ENCODE measurements around the gene SSH3. TPM values are rescaled to one million over a fixed set of nuclear protein-coding genes. Genes with fewer than 3 reads are reported as not detected.
A peak's percentile ranks its signal among the peaks of the same experiment; 100 is the strongest.
"Not testable (repeated sequence)": the region's sequence is repeated elsewhere in the genome, so short reads cannot be mapped to it uniquely, and the experiment has no call there.

The SSH3 gene
- total and polyA plus RNA-seq, 5 donors = 14.9 to 25.9 (median 24.7) TPM

DNA sequence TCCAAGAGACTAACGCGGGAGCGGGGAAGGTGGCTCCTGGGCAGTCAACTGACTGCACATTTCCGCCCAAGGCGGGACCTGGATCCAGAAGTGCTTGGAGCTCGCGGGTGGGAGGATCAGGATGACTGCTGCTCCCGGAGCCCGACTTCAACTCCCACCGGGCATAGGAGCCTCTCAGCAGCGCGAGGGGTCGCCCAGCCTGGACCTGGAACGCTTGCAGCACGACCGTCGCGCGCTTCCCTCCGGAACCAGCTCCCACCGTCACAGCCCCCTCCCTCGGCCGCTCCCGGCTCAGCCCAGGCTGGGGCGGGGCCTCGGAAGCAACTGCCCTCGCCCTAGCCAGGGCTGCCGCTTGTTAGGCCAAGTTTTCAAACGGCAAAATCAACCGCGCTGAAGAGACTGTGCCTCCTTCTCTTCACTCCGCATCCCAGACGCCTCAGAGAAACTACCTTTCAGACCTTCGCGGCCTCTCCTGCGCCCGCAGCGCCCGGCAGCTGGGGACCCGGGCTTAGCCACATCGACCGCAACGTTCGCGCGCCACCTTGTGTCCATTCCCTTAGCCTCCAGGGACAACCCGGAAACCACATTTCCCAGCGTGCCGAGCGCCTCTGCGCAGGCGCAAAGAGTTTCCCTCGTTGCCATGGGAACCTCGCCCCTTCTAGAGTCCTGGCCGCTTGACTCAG, 14.0 kb downstream of the SSH3 start:
- peak overlapping the region; percentile 72 for H3K27ac ChIP-seq (ENCODE audit: low read length)
- no peaks in the 10 kb centered on the region for H3K4me1 ChIP-seq (ENCODE audit: control insufficient read depth, insufficient read depth, low read length)
- under 1% methylated on average over 55 of the region's 55 CpGs for WGBS
- H3K4me3 ChIP-seq (ENCODE audit: low read length) = peak overlapping the region; percentile 47
- H3K9me3 ChIP-seq (ENCODE audit: control insufficient read depth, low read length) = no peaks in the 10 kb centered on the region
- DNase-seq = peak; percentile 96 to 98 (median 98)
- no peaks in the 10 kb centered on the region for H3K27me3 ChIP-seq (ENCODE audit: control insufficient read depth, insufficient read depth)
- intact Hi-C loops (cut with DNase I) = loop anchor here (2.0 to 5.0 kb wide), 3 partner anchors 50 to 53 kb away; partner anchors contain the start of gene GRK2 (in 3 of the 4)
- peak; percentile 94 to 95 for ATAC-seq

DNA sequence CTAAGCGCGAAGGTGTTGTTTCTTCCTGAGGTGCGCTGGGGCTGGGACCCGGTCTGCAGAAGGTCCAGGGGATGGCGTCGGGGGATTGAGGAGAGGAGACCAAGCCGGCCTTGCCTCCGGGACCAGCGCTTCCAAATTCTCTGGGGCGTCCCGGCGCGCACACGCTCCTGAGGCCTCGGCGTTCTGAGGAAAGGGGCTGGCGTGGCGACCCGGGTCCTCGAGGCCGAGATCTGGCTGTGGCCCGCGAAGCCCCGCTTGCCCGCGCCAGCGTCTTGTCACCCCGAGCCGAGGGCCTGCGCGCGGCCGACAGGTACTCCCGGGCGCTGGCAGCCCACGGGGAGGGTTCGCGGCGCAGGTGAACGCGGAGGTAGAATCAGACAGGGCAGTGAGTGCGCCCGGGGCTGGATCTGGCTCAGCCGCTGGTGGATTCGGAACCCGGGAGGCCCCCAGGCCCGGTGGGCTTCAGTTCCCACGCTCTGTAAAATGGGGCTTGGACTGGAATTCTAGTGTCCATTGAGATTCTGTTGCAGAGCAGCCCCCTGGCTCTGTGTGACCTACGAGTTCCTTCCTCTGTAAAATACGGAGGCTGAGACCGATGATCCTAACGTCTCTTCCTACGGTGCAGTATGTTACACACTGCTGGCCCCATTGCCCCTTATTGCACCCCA, 14.7 kb downstream of the SSH3 start:
- under 1% methylated on average over 53 of the region's 53 CpGs for WGBS
- ATAC-seq (peak in 1 of 2 donors; percentile 14), DNase-seq (peak in 1 of 3 donors; percentile 78)
- H3K4me3 ChIP-seq (ENCODE audit: low read length) = peak overlapping the region; percentile 47
- intact Hi-C loops (cut with DNase I) = loop anchor here (2.0 to 5.0 kb wide), 3 partner anchors 51 to 53 kb away; partner anchors contain the start of gene GRK2 (in 3 of the 4)
- H3K27ac ChIP-seq (ENCODE audit: low read length) = no peak overlapping the region
- no peaks in the 10 kb centered on the region for H3K27me3 ChIP-seq (ENCODE audit: control insufficient read depth, insufficient read depth)
- H3K9me3 ChIP-seq (ENCODE audit: control insufficient read depth, low read length) = no peaks in the 10 kb centered on the region
- no peaks in the 10 kb centered on the region for H3K4me1 ChIP-seq (ENCODE audit: control insufficient read depth, insufficient read depth, low read length)

DNA sequence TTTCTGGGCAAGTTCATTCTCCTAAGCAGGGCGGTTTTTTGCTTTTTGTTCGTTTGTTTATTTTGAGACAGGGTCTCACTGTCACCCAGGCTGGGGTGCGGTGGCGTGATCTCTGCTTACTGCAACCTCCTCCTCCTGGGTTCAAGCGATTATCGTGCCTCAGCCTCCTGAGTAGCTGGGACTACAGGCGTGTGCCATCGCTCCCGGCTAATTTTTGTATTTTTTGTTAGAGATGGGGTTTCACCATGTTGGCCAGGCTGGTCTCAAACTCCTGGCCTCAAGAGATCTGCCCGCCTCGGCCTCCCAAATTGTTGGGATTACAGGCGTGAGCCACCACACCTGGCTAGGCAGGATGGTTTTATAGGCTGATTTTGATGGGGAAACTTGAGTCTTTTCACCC, 15.5 kb downstream of the SSH3 start:
- DNase-seq; H3K4me3 ChIP-seq (ENCODE audit: low read length); ATAC-seq; H3K27me3 ChIP-seq (ENCODE audit: control insufficient read depth, insufficient read depth); H3K9me3 ChIP-seq (ENCODE audit: control insufficient read depth, low read length); H3K4me1 ChIP-seq (ENCODE audit: control insufficient read depth, insufficient read depth, low read length); H3K27ac ChIP-seq (ENCODE audit: low read length): not testable (repeated sequence)
- intact Hi-C loops (cut with DNase I) = loop anchor here in 1 of 4 donors (5.0 kb wide), 1 partner anchor 52 kb away; the partner anchor contains the start of gene GRK2
- WGBS = 91% methylated on average over 12 of the region's 12 CpGs

DNA sequence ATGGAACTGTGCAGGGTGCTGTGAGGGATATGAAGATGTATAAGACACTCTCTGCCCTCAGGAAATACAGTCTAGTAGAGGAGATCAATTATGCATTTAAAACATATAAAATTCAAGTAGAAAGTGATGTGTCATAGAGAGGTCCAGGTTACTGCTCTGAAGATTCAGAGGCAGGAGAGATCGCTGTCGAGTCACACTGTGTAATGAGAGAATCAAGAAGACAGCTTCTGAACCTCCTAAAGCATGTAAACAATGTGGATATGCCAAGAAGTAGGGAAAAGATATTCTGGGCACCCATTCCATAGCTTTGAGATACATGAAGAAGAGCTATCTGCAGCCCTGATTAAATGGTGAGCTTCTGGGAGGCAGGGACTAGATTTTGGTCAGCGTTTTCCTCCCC, 16.7 kb downstream of the SSH3 start:
- intact Hi-C loops (cut with DNase I) = no loop called here
- 86% methylated on average over 3 of the region's 3 CpGs for WGBS

DNA sequence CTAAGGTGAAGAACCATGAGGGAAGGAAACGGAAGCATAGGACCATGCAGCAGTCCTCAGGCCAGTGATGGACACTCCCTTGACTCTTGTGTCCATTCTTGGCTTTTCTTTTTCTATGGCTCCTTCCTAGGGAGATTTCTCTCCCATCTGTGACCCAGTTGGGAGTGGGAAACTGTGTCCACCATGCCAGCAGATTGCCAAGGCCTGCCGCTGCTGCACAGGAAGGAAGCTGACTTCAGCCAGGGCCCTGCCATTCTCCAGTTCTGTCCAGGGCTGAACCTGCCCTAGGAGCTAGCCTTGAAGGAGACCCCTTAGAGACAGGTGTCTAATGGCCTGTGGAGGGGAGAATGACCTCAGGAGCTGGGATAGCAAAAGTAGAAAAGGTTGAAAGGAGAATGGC, 17.4 kb downstream of the SSH3 start:
- intact Hi-C loops (cut with DNase I) = no loop called here
- DNase-seq (no peak), ATAC-seq (no peak)
- Histone ChIP-seq H3K9me3 (ENCODE audit: control insufficient read depth, low read length) (no peaks in the 10 kb centered on the region), H3K4me1 (ENCODE audit: control insufficient read depth, insufficient read depth, low read length) (no peaks in the 10 kb centered on the region), H3K27ac (ENCODE audit: low read length) (no peak overlapping the region), H3K27me3 (ENCODE audit: control insufficient read depth, insufficient read depth) (no peaks in the 10 kb centered on the region), H3K4me3 (ENCODE audit: low read length) (no peak overlapping the region)
- WGBS = 85% methylated on average over 2 of the region's 2 CpGs

More for the DNA sequence above, 16.7 kb downstream of the SSH3 start:
- ATAC-seq = no peak
- Histone ChIP-seq H3K9me3 (ENCODE audit: control insufficient read depth, low read length) (no peaks in the 10 kb centered on the region), H3K4me1 (ENCODE audit: control insufficient read depth, insufficient read depth, low read length) (no peaks in the 10 kb centered on the region), H3K27ac (ENCODE audit: low read length) (no peak overlapping the region), H3K27me3 (ENCODE audit: control insufficient read depth, insufficient read depth) (no peaks in the 10 kb centered on the region), H3K4me3 (ENCODE audit: low read length) (no peak overlapping the region)
- no peak for DNase-seq

DNA sequence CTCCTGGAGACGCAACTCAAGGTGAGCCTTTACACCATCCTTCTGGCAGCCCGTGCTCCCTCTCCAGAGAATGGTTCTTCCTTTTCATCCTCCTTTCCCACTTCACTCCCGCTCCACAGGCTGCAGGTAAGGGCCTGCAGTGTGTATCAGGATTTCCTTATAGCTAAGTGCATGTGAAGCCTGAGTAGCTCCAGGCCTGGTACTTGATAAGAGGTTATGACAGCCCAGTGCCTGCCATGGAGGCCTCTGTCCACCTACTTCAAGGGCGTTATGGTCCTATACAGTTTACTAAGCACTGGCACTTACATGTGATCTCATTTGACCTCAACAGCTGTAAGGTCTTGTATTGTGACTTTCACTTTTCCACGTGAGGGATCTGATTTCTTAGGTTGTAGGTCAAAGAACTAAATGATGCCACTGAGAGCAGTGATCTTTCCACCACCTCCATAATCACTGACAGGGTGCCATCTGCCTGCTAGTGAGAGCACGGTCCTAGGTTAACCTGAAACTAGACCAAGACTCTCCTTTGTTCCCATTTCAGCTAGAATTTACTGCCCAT, 18.1 kb downstream of the SSH3 start:
- 84% methylated on average over 6 of the region's 6 CpGs for WGBS
- H3K27ac ChIP-seq (ENCODE audit: low read length) = no peak overlapping the region
- DNase-seq = no peak
- H3K4me3 ChIP-seq (ENCODE audit: low read length) = no peak overlapping the region
- ATAC-seq = no peak
- no peaks in the 10 kb centered on the region for H3K9me3 ChIP-seq (ENCODE audit: control insufficient read depth, low read length)
- H3K4me1 ChIP-seq (ENCODE audit: control insufficient read depth, insufficient read depth, low read length) = no peaks in the 10 kb centered on the region
- intact Hi-C loops (cut with DNase I) = no loop called here
- H3K27me3 ChIP-seq (ENCODE audit: control insufficient read depth, insufficient read depth) = no peaks in the 10 kb centered on the region

DNA sequence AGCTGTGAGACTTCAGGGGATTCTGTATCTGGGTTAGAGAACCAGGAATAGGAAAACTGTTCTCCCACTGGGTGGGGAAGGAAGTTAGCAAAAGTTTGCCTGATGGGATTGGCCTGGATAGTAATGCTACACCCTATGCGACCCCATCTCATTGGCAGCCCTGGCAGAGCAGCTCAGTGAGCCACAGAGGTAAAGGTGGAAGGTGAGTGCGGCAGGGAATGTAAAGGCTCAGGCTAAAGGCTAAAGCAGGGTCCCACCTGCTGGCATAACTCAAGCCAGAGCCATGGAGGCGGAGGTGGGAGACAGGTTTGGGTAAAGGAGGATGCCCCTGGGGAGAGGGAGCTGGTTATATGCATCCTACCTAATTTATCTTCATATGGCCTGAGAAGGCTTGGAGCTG, 18.7 kb downstream of the SSH3 start:
- Histone ChIP-seq H3K27me3 (ENCODE audit: control insufficient read depth, insufficient read depth) (no peaks in the 10 kb centered on the region), H3K27ac (ENCODE audit: low read length) (no peak overlapping the region), H3K4me3 (ENCODE audit: low read length) (no peak overlapping the region), H3K9me3 (ENCODE audit: control insufficient read depth, low read length) (no peaks in the 10 kb centered on the region), H3K4me1 (ENCODE audit: control insufficient read depth, insufficient read depth, low read length) (no peaks in the 10 kb centered on the region)
- ATAC-seq (no peak), DNase-seq (no peak)
- WGBS = 95% methylated on average over 3 of the region's 3 CpGs
- intact Hi-C loops (cut with DNase I) = no loop called here

DNA sequence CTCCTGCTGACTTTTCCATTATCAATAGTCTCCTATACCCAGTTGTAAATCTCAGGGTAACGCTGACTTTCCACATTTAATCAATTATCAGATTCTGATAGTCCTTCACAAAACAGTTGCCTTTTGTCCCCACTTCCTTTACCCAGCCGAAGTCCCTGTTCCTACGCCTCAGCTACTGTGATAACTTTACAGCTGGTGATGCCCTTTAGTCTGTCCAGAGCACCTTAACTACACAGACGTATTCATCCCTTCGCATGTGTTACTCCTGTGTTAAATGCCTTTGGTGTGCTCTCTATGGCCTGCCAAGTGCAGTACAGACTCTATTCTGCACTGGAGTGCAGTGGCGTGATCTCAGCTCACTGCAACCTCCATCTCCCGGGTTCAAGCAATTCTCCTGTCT, 20.2 kb downstream of the SSH3 start:
- intact Hi-C loops (cut with DNase I) = no loop called here
- H3K4me1 ChIP-seq (ENCODE audit: control insufficient read depth, insufficient read depth, low read length) = no peaks in the 10 kb centered on the region
- ATAC-seq = no peak
- no peaks in the 10 kb centered on the region for H3K9me3 ChIP-seq (ENCODE audit: control insufficient read depth, low read length)
- H3K27me3 ChIP-seq (ENCODE audit: control insufficient read depth, insufficient read depth) = no peaks in the 10 kb centered on the region
- no peak overlapping the region for H3K4me3 ChIP-seq (ENCODE audit: low read length)
- DNase-seq = no peak
- 84% methylated on average over 7 of the region's 7 CpGs for WGBS
- H3K27ac ChIP-seq (ENCODE audit: low read length) = no peak overlapping the region

DNA sequence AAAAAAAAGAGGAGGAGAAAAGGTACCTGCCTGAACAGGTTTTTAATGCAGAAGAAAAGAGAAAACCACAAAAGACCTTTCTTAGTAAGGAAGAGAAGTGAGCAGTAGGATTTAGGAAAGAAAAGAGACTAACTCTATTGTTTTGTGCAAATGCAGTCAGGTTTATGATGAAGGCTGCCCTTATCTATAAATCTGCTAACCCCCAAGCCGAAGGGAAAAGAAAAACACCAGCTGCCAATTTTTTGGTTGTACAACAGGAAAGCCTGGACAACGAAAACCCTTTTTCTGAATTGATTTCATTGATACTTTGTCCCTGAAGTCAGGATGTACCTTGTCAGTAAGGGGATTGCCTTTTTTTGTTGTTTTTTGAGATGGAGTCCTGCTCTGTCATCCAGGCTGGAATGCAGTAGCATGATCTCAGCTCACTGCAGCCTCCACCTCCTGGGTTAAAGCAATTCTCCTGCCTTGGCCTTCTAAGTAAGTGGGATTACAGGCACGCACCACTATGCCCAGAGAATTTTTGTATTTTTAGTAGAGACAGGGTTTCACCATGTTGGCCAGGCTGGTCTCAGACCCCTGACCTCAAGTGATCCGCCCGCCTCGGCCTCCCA, 28.9 kb downstream of the SSH3 start:
- H3K9me3 ChIP-seq (ENCODE audit: control insufficient read depth, low read length) = no peaks in the 10 kb centered on the region

DNA sequence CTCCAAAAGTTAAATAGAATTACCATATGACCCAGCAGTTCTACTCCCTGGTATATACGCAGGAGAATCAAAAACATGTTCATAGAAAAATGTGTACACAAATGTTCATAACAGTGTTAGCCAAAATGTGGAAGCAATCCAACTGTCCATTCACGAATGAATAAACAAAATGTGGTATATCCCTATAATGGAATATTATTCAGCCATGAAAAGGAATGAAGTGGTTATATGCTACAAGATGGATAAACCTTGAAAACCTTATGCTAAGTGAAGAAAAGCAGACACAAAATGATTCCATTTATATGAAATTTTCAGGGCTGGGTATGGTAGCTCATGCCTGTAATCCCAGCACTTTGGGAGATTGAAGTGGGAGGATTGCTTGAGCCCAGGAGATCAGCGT, 33.9 kb downstream of the SSH3 start:
- no peaks in the 10 kb centered on the region for H3K4me1 ChIP-seq (ENCODE audit: control insufficient read depth, insufficient read depth, low read length)
- H3K9me3 ChIP-seq (ENCODE audit: control insufficient read depth, low read length) = no peaks in the 10 kb centered on the region
- DNase-seq (no peak), ATAC-seq (no peak)
- H3K27ac ChIP-seq (ENCODE audit: low read length) = no peak overlapping the region
- 95% methylated on average over 3 of the region's 3 CpGs for WGBS
- no peak overlapping the region for H3K4me3 ChIP-seq (ENCODE audit: low read length)
- intact Hi-C loops (cut with DNase I) = no loop called here
- no peaks in the 10 kb centered on the region for H3K27me3 ChIP-seq (ENCODE audit: control insufficient read depth, insufficient read depth)

More for the DNA sequence above, 28.9 kb downstream of the SSH3 start:
- H3K27me3 ChIP-seq (ENCODE audit: control insufficient read depth, insufficient read depth) = no peaks in the 10 kb centered on the region
- H3K4me1 ChIP-seq (ENCODE audit: control insufficient read depth, insufficient read depth, low read length) = no peaks in the 10 kb centered on the region
- H3K4me3 ChIP-seq (ENCODE audit: low read length) = no peak overlapping the region
- H3K27ac ChIP-seq (ENCODE audit: low read length) = no peak overlapping the region
- ATAC-seq (no peak), DNase-seq (no peak)
- intact Hi-C loops (cut with DNase I) = no loop called here
- 85% methylated on average over 6 of the region's 6 CpGs for WGBS

DNA sequence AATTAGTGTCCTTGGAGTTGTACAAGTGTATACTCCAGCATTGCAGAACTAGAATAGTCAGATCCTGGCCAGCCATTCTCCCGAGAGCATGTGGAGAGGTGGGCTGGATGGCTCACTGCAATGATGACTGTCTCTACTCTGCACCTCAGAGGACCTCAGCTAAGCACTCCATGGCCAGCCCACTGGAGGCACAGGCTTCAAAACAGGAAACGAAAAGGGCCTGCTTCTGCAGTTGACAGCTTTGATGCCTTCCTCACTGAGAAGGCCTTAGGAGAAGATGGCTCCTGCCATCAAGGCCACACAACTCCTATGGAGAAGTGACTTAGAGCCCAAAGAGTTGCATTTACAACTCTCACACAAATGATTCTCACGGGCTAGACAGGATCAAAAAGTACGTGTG, 40.9 kb downstream of the SSH3 start:
- WGBS = 85% methylated on average over 4 of the region's 4 CpGs
- H3K9me3 ChIP-seq (ENCODE audit: control insufficient read depth, low read length) = no peaks in the 10 kb centered on the region
- no peak overlapping the region for H3K4me3 ChIP-seq (ENCODE audit: low read length)
- ATAC-seq (no peak), DNase-seq (no peak)
- H3K4me1 ChIP-seq (ENCODE audit: control insufficient read depth, insufficient read depth, low read length) = peaks cover 2% of the 10 kb centered on the region
- no peak overlapping the region for H3K27ac ChIP-seq (ENCODE audit: low read length)
- intact Hi-C loops (cut with DNase I) = no loop called here
- no peaks in the 10 kb centered on the region for H3K27me3 ChIP-seq (ENCODE audit: control insufficient read depth, insufficient read depth)
